SW 1271 (cell line): ENCODE data around the gene NNMT.

Experiments used
- DNase-seq, 2 experiments: peaks; one replicate each; lab custom pipeline; 2025; lab: John Stamatoyannopoulos, UW

The NNMT gene

DNA sequence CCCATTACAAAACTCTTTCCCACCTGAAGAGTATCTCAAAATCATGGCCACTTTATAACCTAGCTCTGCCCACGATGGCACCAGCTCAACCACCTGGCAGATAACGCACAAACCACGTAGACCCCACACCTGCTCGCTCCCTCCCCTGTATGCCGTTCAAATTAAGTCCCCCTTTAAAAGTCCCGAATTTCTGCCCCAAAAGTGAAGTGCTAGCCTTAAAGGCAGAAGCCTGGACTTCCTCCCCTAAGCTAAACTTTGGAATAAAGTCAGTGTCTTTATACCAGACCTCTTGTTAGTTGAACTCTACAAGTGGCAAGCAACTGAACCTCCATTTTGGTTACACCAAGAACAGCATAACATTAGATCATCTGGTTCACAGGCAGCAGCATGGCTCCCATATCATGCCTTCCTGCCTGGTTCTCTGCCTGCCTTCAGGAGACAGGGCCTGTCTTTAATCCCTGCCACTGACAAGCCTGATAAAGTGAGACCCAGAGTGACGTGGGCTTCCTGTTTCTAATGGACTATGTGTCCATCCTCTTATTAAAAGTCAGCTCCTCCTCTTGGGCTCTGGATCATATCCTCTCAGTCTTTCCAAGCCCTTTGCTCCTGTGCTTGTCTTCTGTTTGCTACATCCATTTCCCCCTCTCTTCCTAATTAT, 32.6 kb upstream of the NNMT start:
- DNase-seq, result no peak

DNA sequence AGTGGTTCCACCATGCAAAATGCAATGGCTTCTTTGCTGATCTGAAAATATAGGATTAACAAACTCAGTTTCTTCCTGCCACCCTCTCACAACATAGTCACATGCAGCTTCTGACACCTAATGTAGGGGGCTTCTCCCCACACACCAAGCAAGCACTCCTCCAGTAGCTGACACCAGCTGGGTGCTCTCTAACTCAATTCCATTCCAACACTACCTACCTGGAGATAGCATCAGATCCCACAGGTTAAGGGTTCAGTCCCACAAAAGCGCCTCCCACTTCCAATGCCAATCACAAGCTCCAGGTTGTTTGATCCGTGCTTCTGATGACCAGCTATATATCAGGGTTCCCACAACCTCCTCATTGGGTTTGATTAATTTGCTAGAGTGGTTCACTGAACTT, 31.8 kb upstream of the NNMT start:
- no peak for DNase-seq

DNA sequence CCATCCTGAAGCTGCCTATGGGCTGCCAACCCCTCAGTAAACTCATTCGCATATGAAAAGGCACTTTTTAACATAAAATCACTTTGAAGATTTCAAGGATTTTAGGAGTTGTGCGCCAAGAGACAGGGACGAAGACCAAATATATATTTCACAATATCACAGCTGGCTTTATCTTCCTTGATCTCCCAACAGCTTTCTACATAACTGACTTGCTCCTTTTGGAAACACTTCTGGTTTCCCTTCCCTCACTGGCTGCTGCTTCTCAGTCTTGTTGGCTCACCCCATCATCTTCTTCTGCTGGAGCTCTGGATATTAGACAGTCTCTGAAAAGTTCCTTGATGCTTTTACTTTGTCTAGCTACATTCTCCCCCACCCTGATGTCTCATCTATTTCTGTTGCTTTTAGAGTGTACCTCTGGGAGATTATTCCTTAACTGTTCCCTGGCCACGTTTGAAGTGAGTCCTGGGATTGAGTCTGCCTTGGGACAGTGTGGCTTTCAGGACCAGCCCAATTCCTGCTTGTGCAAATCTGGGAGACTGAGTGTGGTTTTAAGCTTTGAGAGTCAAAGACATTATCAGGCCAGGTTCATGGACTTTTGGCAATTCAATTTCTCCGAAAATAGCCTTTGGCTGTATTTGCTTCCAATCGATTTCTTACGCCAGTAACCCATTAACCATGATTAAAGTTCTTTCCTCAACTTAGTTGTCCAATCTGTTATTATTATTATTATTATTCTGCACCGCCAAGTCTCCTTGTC, 30.9 kb upstream of the NNMT start:
- DNase-seq, result no peak

DNA sequence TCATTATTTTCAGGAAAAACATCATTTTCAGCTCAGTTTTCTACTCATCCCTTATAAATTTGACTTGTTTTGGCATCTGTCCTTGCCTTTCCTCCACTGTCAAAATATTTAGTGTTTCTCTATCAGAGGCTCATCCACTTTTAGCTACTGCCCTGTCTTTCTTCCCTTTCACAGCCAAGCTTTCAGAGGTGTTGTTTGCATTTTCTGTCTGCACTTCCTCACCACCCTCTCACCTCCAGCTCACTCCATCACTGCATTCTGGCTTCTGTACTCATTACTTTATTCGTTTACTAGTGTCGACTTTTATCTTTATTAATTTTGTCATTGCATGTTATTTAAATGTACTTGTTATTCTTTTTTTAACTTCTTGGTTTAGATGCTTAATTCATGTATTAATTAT, 26.7 kb upstream of the NNMT start:
- no peak for DNase-seq

DNA sequence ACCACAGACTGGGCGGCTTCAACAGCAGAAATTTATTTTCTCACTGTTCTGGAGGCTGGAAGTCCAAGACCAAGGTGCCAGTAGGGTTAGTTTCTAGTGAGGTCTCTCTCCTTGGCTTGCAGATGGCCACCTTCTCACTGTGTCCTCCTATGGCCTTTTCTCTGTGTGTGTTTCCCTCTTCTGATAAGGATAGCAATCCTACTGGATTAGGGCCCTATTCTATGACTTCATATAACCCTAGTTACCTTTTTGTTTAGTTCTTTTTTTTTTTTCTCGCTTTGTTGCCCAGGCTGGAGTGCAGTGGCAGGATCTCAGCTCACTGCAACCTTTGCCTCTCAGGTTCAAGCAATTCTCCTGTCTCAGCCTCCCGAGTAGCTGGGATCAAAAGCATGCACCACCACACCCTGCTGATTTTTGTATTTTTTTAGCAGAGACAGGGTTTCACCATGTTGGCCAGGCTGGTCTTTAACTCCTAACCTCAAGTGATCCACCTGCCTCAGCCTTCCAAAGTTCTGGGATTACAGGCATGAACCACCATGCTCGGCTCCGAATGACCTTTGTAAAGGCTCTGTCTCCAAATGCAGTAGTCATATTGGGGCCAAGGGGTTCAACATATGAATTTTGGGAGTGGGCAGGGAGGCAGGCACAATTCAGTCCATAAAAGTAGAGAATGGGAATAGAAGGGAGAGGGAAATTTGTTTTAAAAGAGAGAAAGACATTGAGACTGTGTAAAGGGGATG, 25.5 kb upstream of the NNMT start:
- no peak for DNase-seq

DNA sequence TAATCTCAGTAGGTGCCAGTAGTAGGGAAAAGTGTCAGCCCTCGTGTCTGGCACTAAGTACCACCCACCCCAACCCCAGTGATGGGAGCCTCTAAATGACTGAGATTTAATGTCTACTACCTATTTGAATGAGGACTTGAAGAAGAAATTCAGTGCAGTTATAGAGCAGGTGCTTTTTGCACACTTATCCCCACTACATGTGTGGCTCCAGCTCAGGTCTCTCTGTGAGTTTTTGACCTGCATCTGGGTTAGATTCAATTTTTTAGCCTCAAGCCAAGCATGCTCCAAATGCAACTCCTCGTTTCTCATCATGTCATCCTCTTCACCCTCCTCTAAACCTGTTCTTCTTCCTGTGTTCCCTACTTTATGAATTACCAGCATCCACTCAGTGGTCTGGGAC, 24.9 kb upstream of the NNMT start:
- no peak for DNase-seq

DNA sequence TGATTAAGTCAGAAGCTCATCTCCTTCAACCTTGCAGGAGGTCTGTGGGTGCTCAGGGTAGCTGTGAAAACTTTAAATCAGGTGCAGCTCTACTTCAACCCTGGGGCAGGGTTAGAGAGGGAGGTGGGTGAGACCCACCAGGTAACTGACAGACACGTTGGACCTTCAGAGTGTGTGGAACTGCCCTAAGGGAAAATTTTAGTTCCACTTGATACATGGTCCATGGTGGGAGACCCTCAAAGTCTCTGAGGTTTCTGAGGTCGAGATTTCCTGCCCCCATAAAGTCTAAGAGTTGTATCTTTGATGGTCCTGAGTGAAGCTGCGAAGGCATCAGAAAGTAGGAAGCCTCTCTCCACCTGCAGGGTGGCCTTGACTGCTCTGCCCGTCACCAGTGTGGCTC, 23.9 kb upstream of the NNMT start:
- no peak for DNase-seq

DNA sequence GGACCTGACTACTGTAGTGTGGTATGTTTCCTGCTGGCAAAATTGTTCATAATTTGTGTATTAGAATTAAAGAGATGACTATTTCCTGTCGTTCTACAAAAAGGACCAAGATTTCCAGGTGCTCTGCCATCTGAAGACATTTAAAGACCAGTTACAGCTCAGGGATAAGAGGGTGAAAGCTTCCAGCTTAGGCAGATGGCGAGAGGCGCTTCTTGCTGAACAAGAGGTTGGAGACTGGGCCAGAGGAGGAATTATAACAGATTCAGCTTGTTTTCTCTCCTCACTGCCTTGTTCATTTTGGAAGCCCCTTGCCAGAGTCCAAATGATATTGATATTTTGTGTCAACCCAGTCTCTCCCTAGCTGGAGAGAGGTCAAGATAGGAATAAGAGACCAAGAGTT, 23.1 kb upstream of the NNMT start:
- DNase-seq, result no peak

DNA sequence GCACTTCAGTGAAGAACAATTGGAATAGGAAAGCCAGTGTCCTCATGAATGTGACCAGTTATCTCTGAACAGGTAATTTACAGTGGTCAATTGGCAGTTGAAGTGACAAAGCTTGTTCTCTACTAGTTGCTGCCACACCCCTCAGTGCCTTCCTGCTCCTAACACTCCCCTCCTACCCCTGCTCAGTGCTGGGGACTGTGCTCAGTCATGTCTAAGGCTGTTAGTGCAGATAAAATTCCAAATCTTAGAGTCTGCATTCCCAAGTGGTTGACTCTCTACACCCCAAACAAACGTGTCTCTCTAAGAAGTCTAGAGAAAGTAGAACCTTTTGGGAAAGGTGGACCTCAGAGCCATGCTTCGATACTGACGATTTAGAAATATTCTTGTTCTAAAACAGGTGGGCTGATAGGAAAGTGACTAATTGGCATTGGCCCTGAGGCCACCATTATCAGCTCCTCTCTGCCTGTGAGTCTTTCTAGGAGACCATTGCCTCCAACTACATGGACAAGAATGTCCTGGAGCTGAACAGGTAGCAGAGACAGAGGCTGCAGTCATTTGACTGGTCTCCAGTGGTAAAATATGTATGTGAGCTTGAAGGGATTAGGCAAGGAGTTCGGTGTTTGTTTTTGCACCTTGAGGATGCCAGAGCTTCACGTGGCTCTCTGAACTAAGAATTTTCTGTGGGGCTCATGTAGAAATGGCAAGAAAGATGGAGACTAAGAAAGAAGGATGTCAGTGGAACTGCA, 22.1 kb upstream of the NNMT start:
- DNase-seq, result no peak

DNA sequence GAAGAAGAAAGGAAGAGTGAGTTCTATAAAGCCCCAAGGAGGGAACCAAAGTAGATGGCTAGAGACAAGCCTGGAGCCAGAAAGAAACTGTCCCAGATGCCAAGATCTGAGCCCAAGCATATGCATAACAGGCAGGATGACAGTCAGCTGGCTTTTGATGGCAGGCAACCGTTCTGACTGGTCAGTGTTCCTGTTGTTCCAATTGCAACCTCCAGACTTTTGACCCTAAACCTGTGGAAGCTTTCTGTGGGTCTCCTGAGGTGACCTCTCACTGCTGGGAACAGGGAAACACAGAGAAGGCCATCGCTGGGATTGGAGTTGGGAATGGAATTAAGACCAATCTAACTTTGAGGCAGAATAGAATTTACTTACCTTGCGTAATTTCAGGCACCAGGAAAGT, 21.6 kb upstream of the NNMT start:
- DNase-seq, result no peak

DNA sequence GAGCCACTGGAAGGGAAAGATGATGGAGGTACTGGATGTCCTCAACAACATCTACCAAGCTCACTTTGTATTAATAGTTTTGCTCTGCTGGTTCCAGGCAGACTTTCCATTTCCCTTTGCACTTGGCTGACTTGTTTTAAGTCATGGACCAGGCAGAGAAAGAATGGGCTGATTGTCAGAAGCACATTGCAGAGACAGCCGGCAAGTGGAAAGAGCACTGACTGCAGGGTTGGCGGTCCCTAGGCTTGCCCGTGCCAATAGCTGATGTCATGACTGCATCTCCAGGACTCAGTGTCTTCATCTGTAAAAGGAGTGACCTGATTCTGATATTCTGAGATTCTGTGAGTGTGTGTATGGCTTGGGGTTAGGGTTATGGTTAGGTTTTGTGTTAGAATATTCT, 20.9 kb upstream of the NNMT start:
- DNase-seq, result no peak

DNA sequence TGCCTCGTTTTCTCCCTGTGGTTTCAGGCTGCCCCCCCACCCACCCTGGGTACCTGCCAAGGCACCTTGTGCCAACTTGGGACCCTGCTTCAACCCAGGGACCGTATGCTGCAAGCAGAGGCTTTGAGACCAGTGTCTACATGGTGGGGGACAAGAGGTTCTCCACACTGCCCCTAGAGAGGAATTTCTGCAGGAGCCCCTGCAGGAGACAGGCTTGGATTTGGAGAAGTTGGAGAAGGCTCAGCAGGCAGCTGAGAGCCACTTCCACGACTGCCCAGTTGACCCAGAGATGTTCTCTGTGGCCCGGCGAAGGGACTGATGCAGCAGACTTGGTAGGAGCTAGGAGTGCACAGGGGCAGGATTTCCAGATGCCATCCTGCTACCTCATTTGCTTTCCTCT, 20.1 kb upstream of the NNMT start:
- no peak for DNase-seq

DNA sequence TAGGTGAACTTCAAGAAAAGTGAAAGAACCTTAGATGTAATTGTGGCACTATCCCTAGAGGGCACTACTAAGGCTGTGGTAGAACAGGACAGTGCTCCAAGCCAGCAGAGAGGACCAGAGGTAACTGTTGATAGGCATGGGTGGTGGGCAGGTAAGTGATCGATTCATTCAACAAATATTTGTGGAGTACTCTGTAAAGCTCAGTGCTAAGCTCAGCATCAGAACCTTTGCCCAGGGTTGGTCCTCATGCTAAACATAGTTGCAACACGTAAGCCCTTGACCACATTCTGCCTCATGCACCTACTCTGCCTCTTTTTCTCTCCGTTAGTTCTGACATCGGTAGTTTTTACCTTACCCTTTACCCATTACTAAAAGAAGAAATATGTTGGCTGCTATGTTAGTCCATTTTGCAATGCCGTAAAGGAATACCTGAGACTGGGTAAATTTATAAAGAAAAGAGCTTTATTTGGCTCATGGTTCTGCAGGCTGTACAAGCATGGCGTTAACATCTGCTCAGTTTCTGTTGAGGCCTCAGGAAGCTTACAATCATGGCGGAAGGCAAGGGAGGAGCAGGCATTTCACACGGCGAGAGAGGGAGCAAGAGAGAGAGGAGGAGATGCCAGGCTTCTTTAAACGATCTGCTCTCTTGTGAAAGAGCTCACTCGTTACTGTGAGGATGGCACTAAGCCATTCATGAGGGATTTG, 18.4 kb upstream of the NNMT start:
- DNase-seq, result no peak

DNA sequence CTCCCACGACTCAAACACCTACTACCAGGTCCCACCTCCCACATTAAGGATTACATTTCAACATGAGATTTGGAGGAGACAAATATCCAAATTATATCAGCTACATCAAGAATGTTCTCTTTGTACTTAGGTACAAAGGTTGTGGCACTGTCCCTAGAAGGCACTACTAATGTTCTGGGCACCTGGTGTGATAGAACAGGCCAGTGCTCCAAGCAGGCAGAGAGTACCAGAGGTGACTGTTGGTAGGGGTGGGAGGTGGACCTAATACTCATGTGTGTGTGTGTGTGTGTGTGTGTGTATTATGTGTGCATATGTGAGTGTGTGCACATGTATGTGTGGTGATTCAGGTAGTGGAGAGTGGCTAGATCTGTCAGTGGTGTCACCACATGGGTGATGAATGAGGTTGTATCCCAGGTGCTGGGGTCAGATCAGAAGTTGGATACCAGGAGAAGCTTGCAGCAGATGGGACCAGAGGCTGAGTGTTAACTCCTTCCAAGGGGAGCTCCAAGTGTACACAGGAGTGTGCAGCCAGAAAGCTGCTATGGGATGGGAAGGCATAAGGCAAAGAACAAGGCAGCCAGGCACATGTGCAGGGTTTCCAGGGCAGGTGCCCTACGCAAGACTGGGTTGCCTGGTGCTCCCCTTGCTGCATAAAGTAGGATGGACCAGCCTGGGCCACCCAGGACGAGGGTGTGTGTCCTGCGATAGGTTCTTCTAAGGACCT, 17.7 kb upstream of the NNMT start:
- no peak for DNase-seq

DNA sequence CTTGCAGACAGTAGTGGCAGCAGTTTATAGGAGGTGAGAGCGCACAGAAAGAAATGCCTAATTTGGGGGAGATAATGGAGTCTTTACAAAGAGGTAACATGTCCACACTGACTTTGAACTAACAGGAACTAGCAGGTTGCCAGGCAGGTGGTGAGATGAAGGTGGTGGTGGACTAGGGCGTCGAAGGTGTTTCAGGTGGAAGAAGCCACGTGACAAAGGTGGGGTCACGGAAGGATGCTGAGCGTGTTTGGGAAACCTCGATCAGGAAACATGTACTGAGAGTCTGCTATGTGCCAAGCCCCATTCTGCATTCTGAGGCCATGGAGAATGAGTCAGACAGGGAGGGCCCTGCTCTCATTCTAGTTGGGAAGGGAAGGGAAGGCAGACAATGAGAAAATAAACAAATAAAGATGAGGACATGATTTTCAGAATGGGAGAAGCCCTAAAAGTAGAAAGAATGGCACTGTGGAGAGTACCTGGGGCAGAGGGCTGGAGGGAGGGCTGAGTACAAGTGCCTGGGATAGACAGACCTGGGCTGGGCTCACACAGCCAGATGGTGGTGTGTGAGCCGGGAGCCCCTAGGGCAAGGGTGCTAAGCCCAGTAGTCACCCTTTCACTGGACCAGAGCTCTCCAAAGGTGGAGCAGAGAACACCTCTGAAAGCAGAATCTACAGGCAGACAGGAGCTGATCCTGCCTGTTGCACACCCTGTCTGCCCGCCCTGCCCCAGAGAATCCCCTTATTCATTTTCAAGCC, 16.2 kb upstream of the NNMT start:
- no peak for DNase-seq

DNA sequence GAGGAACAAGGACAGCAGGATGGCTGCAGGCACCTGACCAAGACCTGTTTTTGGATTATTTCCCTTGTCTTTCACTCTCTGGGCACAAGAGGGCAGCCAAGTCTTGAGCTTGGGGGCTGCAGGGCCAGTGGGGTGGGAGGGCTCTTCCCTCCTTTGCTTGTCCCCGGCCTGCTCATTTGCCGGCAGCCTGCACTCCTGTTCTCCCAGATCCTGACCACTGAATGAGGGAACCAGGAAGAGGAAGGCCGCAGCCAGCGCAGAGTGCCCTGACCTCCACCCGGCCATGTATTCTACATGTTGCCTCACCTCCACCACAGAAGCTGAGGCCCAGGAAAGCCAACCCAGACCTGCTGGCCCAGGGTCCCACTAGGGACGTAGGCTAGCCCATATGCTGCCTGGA, 15.5 kb upstream of the NNMT start:
- peak in 1 of 2 experiments; percentile 44 for DNase-seq

DNA sequence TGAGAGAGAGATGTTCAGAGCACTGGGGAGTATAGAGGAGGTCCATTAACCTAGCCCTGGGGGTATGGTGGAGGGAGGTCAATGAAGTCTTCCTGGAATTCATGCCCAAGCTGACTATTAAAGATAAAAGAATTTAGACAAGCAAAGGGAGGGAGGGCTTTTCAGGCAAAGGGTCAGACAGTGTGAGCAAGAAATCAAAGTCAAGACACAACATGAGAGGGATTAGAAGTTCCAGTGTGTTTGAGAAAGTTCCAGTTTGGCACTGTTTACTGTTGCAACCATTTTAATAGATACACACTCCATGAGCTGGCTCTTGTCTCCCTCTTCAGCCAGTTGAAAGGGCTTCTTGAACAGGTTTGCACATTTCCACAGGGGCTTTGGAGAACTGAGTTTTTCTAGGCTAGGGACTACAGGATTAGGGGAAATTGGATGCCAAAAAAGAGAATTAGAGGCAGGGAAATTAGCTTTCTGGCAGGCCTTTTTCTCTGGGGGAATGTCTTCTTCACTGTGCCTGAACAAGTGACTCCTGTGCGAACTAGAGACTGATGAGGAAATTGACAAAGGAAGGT, 14.7 kb upstream of the NNMT start:
- DNase-seq, result no peak

DNA sequence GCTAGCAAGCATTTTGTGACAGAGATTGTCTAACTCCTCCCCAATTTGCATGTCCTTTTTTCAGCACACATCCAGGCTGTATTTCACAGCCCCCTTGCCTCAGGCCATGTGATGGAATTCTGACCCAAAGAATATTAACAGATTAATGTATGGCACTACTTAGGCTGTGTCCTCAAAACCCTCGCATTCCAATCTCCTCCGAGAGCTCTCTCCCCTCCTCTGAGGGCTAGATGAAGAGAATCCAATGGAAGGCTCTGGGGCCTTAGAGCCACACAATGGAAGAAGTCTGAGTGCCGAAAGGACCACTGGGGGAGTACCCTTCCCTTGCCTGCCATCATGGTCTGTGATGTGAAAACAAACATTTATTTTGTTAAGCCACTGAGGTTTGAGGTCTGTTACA, 13.7 kb upstream of the NNMT start:
- DNase-seq, result no peak

DNA sequence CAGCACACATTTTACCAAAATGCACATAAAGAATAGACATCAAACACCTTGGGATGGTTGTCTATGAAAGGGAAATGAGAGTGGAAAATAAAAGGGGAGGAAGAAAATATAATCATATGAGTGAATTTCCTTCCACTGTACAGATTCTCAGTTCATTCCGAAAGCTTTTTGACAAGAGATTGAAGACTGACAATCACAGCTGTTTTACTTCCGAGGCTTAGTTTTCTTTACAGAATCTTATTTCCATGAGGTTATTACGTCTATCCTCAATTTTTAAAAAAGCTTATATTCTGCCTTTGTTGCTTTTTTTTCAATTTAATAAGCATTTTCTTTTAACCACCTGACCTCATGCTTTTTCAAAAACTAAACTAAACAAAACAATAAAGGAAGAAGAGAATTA, 12.8 kb upstream of the NNMT start:
- no peak for DNase-seq

DNA sequence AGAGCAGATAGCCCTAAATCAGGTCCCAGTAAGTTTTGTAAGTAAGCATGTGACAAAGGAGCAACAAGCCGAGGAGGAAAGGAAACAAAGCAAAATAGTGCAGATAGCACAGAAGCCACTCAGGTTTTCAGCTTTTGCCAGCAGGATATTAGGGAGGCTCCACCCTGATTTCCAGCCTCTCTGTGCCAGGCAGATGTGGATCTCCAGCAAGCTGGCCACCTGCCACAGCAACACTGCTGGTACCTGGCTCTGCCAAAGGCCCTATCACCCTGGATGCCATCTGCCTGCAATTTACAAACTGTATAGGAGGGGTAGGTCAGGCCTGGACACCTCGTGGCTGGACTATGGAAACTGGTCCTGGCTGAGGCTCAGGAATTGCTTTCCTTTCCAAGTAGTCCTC, 12.2 kb upstream of the NNMT start:
- no peak for DNase-seq
